ENCODE measurements around the gene F2RL2.

DNA sequence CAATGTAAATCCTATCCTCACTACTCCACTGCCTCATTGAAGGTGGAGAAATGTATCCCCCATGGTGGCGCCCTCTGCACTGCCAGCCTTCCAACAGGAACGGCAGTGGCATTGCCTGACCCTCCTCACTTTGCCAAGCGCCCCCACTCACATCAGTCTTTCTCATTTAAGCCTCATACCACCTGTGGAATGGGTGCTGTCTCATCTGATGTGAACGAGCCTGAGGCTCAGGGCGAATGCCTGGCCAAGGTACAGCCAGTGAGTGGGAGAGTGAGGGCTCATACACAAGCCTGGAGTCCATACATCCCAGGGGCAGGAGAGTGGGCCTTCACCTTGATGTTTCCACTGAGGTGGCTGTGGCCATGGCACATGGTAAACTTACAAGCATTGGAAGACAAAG, 10.3 kb downstream of the F2RL2 start:
- TF ChIP-seq, protein P1, sequence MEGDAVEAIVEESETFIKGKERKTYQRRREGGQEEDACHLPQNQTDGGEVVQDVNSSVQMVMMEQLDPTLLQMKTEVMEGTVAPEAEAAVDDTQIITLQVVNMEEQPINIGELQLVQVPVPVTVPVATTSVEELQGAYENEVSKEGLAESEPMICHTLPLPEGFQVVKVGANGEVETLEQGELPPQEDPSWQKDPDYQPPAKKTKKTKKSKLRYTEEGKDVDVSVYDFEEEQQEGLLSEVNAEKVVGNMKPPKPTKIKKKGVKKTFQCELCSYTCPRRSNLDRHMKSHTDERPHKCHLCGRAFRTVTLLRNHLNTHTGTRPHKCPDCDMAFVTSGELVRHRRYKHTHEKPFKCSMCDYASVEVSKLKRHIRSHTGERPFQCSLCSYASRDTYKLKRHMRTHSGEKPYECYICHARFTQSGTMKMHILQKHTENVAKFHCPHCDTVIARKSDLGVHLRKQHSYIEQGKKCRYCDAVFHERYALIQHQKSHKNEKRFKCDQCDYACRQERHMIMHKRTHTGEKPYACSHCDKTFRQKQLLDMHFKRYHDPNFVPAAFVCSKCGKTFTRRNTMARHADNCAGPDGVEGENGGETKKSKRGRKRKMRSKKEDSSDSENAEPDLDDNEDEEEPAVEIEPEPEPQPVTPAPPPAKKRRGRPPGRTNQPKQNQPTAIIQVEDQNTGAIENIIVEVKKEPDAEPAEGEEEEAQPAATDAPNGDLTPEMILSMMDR (IDR thresholded peaks at IDR 0.05): no peak
- no peak for TF ChIP-seq EZH2 (IDR thresholded peaks at IDR 0.05; ENCODE audit: borderline replicate concordance, insufficient read depth, low read depth, low read length, poor library complexity, severe bottlenecking)

Measured in B cell (primary cell).